Activated T-cell treated with anti-CD3 and anti-CD28 coated beads for 24 hours (primary cell): ENCODE measurements around the gene RAB28.

ENCODE experiments used
- DNase-seq: peaks from one replicate; pipeline ENCODE4 v3.0.0-alpha.2; 2020; ENCODE audit warnings: low read depth

Gene RAB28

DNA sequence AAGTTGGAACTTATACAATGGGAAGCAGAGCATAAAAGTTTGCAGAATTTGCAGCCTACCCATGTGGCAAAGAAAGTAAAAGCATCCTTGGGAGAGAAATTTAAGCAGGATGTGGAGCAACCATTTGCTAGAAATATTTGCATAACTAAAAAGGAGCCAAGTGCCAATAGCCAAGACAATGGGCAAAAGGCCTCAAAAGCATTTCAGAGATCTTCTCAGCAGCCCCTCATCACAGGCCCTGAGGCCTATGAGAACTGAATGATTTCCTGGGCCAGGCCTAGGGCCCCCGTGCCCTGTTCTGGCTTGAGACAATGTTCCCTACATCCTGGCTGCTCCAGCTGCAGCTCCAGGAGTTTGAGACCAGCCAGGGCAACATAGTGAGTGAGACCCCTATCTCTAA lies 25.3 kb upstream of the RAB28 start:
- no peak for DNase-seq

DNA sequence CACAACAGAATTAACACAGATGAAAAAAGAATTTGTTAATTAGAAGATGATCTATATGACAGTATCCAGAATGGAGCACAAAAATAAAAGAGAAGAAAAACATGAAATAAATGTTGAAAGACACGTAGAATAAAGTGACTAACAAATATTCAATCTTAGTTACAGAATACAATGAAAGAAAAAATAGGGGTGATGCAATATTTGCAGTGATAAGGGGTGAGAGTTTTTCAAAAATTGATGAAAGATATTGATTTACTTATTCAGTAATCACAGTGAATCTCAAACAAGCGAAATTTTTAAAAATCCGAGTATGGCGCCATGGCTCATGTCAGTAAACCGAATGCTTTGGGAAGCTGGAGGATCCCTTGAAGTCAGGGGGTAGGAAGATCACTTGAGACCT lies 20.2 kb upstream of the RAB28 start:
- no peak for DNase-seq

DNA sequence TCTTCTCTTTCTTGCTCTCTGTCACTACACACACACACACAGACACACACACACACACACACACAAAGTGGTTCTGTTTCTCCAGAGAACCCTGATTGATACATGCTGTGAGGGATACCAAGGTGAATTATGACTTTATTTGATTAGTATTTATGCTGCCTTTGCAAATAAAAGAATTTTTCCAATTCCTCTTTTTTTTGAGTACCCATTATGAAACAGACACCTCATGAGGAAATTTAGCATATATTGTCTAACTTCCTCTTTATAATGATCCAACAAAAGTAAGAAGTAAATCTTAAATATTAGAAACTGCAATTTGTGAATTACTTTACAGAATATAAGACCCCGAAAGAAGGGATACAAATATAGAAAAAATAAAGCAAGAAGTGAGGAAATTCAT lies 14.3 kb upstream of the RAB28 start:
- no peak for DNase-seq

DNA sequence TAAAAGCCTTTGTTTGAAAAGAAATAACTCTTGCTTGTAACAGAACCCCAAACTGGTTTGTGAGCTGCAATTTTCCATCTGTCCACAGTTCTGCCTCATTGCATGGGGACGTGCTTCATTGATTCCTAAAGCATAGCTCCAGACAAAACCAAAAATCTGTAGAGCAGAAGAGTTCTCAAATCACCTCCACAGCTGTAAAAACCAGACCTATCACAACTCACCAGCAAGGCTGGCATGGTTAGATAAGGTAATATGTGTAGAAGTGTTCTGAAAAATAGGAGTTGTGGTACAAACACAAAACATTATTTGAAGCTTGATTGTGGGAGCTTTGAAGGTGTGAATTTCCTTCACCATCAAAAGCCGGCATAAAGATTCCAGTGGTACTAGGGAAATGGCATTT lies 12.5 kb upstream of the RAB28 start:
- no peak for DNase-seq

DNA sequence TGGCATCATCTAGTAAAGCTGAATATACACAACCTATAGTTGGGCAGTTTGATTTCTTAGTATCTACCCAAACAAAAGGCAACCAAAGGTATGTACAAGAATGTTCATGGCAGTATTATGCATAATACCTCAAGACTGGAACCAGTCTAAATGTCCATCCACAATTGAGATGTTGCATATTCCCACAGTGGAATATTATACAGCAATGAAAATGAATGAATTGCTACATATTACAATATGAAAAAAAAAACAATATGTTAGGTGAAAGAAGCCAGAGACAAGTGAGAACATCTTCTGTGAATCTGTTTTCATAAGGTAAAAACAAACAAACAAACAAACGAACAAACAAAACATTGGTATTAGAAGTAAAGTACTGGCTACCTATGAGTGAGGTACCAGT lies 11.6 kb upstream of the RAB28 start:
- no peak for DNase-seq

DNA sequence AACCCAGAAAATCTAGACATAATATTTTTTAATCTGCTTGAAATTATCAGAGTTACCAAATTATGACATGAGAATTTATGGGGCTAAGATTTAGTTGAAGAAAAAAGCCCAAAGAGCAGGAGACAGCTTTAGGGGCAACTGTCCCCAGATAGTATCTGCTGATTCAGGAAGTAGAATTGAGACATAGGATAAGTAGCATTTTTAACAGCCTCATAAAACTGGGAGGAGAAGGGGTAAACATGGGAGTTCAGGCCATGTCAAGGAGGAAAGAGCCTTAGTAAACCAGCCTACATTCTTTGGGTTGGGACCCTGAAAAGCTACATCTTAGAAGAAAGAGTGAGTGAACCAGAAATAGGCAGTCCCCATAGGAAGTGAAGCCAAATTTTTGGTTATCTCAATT lies 9.7 kb upstream of the RAB28 start:
- no peak for DNase-seq

DNA sequence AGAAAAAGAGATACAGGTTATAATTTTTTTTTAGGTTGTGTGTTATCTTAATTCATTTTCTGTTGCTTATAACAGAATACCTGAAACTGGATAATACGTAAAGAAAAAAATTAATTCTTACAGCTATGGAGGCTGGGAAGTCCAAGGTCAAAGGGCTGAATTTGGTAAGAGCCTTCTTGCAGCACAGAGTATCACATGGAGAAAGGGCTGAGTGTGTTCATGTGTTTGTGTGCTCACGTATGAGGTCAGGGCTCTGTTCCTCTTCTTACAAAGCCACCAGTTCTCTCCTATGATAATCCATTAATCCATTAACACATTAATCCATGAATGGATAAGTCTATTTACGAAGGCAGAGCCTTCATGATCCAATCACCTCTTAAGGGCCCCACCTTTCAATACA lies 8.6 kb upstream of the RAB28 start:
- DNase-seq = no peak

DNA sequence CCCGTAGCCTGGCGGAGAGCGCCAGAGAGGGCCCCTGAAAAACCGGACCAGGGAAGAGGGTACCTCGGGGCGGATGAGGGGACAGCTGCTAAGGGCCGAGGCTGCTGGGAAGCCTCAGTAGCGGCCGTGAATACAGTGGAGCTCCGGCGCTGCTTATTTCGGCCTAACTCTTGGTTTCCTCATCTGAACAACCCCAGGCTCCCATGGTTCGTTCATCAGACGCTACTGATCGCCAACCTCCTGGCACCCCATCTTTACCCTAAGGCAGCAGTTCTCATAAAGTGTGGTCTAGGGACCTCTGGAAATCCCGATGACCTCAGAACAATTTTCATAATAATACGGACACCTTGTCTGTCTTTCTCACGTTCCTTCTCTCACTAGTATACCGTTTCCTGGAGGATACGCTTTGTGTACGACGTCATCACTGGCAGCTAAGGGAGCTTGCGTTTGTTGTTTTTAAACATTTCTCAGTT lies 645 bp upstream of the RAB28 start:
- DNase-seq = no peak

DNA sequence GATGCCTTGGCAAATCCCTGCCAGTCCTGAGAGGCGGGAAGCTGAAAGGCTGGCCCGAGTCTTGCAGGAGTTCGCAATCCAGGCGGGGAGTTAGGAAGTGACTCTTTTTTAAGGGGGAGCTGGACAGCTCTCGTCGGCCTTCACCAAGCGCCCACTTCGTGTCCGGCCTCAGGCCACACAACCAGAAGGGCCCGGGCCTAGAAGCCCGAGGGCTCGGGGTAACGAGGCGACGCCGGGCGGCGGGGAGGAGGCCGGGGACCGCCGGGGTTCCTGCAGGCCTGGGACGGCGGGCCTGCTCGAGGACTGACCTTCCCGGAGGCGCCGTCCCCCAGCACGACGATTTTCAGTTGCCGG lies 395 bp downstream of the RAB28 start:
- DNase-seq = no peak

DNA sequence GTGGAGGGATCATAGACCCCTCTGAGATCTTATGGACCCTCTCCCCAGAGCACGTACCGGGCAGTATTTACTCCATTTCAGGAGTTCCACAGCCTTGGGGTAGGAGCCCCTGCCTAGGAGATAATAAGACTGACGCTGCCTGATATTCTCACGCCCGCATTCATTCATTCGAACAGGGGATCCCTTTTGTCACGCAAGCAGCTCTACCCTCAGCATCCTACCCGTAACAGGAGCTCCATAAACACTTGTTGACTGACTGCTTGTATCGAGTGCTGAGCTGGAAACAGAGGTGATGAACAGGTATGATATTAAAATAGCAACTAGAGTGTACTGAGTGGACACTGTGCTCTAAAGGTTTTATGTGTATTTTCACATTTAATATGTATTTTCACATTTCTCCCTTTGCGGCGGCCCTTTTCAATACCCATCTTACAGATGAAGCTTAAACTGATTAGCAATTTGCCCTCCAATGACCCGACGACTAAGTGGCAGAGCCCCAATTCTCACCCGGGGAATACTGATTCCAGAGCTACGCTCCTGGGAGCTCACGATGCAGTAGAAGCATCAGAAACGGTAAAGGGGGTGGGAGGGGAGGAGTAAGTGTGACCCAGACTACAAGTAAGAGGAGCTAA lies 888 bp downstream of the RAB28 start:
- no peak for DNase-seq

DNA sequence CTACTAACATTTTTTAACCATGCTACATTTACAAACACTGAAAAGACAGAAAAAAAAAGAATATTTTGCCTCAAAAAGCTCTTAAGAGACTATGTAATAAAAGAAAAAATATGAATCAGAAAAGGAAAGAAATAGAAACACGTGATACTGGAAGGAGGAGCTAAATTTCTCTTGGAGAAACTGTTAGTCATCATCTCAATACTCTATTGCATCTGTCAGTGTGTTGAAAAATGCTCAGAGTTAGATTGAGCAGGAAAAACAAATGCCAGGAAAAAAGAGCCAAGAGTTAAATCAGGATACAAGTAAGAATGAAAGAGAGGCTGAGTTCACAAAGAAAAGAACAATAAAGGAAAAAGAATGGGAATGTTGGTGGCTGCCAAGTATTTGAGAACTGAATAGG lies 2.6 kb downstream of the RAB28 start:
- no peak for DNase-seq

DNA sequence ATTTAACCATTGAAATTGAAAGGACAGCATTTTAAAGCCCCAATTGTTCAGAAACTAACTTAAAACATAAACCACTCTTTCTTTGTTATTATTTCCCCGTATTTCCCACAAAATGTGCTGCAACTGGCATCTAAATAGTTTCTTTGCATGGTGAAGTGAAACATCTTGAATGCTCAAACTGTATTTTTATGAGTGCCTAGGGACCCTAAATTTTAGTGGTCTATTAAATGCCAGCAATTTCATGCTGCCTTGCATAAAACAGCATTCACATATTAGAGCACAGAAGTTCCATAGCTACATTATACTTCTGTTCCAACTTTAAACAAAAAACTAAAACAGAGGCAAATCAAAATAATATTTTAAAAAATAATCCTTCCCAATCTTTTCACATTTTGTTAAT lies 5.4 kb downstream of the RAB28 start:
- DNase-seq = no peak

DNA sequence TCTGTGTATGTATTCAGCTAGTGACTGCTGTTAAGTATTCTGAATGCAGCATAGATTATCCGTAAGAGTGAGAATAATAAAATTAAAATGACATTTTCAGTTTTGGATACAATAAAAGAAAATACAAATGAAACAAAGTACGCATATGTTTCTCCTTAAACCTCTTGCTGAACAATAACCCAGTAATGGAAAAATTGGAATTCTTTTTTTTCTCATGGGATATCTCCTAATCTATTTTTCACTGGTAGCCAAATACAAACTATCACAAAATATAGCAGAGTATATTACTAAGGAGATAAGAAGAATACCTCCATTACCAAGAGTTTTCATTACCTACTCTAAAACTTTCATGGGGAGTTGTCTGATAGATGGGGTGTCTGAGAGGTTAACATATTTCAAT lies 6.0 kb downstream of the RAB28 start:
- DNase-seq = no peak

DNA sequence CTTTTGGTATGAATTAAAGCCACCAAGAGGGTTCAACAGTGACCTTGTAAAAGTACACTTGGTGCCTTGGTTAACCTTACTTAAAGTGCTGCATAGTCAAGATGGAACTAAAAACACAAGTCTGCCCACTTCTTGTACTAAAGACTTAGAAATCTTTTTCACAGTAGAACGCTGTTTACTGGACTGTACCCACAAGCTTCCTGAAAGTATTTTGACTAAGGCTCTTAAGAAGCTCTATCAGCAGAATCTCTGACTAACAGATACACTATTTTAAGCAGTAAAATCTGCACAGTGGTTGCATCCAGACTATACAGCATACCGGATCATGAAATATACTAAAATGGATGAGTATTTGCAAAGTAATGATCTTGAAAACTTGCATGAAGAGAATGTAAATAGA lies 7.2 kb downstream of the RAB28 start:
- no peak for DNase-seq

DNA sequence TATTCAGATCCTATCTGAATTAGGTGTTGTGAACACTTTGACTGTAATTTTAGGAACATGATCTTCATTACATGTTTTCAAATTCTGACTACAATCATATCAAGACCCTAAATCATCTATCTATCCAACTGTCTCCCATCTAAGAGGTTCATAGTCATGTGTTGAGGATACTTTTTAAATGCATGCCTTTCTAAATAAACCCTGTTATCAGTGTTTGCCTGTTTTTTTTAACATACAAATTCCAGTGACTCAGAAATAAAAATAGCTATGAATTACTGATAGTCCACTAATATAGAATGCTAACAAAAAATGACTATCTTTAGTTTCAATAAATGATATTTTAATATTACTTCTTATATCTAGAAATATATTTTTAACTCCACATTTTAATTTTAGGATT lies 8.0 kb downstream of the RAB28 start:
- no peak for DNase-seq

DNA sequence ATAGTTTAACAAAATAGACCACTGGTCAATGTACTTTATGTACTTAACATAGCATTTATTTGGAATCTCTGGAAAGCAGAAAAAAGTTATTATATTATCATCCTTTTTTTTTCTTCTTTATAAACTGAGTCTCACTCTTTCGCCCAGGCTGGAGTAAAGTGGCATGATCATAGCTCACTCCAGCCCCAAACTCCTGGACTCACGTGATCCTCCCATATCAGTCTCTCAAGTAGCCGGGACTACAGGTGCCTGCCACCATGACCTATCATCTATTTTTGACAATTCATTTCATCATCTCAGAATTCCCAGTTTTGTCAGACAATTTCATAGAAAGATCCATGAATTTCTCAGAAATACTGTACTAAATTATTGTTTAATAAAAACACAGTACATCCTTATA lies 12.7 kb downstream of the RAB28 start:
- no peak for DNase-seq

DNA sequence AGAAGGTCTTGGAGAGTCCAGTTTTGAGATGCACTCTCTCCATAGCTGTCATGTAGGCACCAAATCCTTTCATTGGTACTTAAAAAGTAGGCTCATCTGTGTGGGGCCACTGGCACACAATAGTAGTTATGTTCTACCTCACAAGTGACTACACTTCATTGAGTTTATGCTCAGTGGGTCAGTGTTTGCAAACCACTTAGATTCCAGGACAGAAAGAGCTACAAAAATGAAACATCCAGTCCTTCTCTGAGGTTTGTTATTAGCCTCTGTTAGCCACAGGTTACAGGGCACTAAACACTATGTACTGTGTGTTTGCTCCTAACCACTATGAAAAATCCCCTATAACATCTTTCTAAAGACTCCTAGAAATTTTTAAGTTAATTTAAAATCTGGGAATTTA lies 13.8 kb downstream of the RAB28 start:
- no peak for DNase-seq

DNA sequence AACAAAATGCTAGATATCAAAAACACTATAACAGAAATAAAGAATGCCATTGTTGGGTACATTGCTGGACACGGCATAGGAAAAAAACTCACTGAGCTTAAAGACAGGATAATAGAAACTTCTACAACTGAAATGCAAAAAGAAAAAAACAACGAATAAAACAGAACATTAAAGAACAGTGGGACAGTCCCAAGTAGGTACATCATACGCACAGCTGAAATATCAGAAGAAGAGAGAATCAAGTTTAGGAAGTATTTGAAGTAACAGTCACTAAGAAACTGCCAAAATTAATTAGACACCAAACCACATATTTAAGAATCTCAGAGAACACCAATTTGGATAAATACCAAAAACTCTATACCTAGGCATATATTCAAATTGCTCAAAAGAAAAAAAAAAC lies 19.2 kb downstream of the RAB28 start:
- no peak for DNase-seq

DNA sequence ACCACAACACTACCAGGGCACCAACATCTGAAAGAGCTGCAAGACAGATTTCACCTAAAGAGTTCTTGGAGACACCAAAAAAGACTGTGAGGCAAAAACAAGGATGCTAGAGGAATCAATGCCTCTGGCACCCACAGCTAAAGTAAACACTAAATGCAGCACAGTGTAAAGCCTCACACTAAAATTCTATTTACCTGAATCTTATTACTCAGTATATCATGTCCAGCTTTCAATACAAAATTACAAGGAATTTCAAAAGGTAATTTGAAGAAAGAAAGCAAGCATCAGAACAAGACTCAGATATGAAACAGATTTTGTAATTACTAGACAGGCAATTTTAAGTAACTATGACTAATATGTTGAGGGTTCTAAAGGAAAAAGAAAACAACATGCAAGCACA lies 19.6 kb downstream of the RAB28 start:
- no peak for DNase-seq

DNA sequence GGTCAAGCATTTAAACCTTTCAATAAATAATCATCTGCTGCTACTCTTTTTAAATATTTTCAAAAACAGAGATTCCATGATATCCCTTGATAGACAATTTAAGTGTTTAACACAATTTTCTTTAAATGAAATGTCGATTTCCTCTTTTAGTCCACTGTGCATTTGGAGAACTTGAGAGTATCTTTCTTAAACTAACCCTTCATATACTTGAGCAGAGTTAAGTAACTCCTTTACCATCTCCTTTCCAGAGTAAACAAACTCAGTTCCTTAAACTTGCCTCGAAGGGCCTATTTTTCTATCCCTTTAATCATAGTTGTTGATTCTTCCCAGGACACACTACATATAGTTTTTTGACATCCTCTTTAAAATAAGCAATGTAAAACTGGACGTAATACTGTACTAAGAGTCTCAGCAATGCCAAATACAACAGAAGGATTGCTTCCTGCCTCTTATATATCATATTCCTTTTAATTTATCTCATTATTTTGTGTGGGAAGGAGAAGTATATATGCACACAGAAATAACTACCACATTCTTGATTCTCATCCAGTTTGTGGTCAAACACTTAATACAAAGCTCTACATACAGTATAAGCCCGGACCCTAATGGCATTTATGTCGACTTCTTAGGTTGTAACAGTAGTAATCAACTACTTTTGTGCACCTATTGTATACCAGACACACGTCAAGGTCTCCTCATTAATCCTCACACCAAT lies 22.8 kb downstream of the RAB28 start:
- no peak for DNase-seq

DNA sequence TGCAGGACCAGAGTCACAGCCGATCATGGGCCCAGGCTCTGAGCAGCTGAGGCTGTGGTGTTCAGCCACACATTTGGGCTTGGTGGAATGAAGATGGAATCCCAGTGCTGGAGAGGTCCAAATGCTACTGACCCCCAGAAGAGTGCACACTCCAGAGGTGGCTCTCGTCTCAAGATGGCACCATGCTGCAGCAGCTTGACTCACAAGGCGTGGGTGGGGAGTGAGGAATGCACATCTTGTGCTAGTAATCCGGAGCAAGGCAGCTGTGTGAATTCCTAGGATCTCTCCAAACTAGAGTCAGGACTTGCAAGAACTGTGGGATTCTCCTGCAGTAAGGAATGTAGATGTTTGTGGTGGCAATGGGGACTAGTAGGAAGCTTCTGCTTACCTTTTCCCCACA lies 28.7 kb downstream of the RAB28 start:
- no peak for DNase-seq

DNA sequence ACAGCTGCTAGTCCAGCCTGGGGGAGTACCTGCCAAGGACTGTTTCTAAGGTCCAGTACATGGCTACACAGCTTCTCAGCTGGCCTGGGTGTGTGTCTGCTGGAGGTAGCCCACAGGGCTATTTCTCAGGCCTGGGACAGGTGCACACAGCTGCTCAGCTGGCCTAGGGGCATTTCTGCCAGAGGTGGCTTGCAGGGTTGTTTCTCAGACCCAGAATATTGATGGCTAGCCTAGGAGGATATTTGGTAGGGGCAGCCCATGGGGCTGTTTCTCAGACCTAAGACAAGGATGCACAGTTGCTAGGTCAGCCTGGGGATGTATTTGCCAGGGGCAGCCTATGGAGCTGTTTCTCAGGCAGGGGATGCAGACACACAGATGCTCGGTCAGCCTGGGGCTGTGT lies 29.4 kb downstream of the RAB28 start:
- DNase-seq = no peak

DNA sequence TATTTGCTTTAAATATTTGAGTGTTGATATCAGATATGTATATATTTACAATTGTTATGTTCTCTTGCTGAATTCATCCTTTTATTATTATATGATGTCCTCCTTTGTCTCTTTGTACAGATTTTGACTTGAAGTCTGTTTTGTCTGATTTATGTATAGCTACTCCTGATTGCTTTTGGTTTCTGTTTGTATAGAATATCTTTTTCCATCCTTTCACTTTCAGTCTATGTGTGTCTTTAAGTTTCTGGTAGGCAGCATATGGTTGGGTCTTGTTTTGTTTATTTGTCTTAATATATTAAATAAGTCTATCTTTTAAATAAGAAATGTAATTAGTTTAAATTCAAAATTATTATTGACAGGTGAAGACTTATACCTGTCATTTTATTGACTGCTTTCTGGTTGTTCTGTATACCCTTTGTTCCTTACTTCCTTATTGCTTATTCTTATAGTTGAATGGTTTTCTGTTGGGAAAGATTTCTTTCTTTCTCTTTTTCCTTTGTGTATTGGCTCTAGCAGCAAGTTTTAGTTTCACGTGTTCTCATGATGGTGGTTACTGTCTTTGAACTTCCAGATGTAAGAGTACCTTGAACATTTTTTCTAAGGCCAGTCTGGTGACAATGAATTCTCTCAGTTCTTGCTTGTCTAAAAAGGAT lies 31.1 kb downstream of the RAB28 start:
- no peak for DNase-seq

DNA sequence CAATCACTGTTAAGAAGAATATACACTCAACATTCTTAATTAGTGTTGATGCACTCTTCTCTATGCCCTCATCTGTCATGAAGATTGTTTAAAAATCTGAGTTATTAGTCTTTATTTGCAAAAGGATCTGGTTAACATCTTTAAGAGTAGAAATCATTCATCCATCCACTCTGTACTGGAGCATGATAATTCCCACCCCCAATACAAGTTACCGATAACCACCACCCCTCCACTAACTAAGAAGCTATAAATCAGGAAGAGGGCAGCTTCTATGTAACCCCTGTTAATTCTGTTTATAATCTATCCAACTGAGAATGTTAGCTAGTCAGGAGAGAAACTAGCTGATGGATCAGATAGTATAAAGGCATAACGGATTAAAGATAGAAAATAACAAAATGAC lies 34.5 kb downstream of the RAB28 start:
- no peak for DNase-seq
